GM18520 (cell line): ENCODE results near the gene BOD1L2.

ENCODE experiments used
- ATAC-seq: cut with Tn5 transposase; IDR thresholded peaks from one replicate; pipeline ENCODE4 v1.9.1; 2021; ENCODE audit not compliant: unreplicated experiment

BOD1L2 gene

GRCh38 chr18:57146956-57147636 lies at the start of gene BOD1L2:
TSS of gene BOD1L2 (plus strand) at chr18:57147087. CDS start at chr18:57147313, 226 bp downstream.
- no peak for ATAC-seq

- ATAC-seq: no peak
Observed at GRCh38 chr18:57107140-57107832, 39.6 kb upstream of the BOD1L2 start.

GRCh38 chr18:57110290-57110689 lies 36.6 kb upstream of the BOD1L2 start:
- no peak for ATAC-seq

- ATAC-seq: no peak
Observed at GRCh38 chr18:57113799-57114420, 33.0 kb upstream of the BOD1L2 start.

- no peak for ATAC-seq
Observed at GRCh38 chr18:57116598-57117132, 30.2 kb upstream of the BOD1L2 start.

GRCh38 chr18:57121542-57122112 lies 25.3 kb upstream of the BOD1L2 start:
- ATAC-seq: no peak

GRCh38 chr18:57122936-57123510 lies 23.9 kb upstream of the BOD1L2 start:
- no peak for ATAC-seq

- no peak for ATAC-seq
Observed at GRCh38 chr18:57125627-57126026, 21.3 kb upstream of the BOD1L2 start.

- no peak for ATAC-seq
Observed at GRCh38 chr18:57128220-57128932, 18.5 kb upstream of the BOD1L2 start.

GRCh38 chr18:57131101-57131500 lies 15.8 kb upstream of the BOD1L2 start:
- ATAC-seq: no peak

- ATAC-seq: no peak
Observed at GRCh38 chr18:57131782-57132181, 15.1 kb upstream of the BOD1L2 start.

- no peak for ATAC-seq
Observed at GRCh38 chr18:57134618-57135135, 12.2 kb upstream of the BOD1L2 start.

GRCh38 chr18:57135699-57136098 lies 11.2 kb upstream of the BOD1L2 start:
- no peak for ATAC-seq

GRCh38 chr18:57137847-57138246 lies 9.0 kb upstream of the BOD1L2 start:
- no peak for ATAC-seq

- no peak for ATAC-seq
Observed at GRCh38 chr18:57141208-57142129, 5.4 kb upstream of the BOD1L2 start.

- no peak for ATAC-seq
Observed at GRCh38 chr18:57142324-57142723, 4.6 kb upstream of the BOD1L2 start.

GRCh38 chr18:57143265-57143664 lies 3.6 kb upstream of the BOD1L2 start:
- no peak for ATAC-seq

GRCh38 chr18:57148263-57148662 lies 1.4 kb downstream of the BOD1L2 start:
- ATAC-seq: no peak

GRCh38 chr18:57149051-57149450 lies 2.2 kb downstream of the BOD1L2 start:
- no peak for ATAC-seq
